ENCODE measurements around the gene UBD.

DNA sequence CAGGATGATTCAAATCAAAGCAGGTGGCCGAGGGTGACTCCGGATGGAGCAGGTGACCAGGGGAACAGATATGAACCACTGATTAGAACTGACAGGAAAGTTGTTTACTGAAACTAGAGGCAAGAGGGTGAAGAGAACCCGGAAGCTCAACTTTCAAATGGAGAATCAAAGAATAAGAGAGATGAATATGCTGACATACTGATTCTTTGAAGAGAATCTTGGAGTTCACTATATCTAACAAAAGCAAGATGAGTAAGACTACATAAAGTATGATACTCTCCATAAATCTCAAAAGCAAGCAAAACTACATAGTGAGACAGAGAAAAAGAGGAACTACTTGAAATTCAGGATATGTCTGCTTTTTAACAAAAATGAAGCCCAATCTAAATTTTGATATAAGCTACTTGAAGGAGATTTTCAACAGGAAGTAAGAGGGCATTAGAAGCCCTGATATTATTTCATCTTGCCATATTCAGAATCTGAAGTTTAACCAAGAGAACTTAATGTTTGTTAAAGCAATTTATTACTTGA, 4.0 kb upstream of the UBD start:
- TF ChIP-seq, protein P1, sequence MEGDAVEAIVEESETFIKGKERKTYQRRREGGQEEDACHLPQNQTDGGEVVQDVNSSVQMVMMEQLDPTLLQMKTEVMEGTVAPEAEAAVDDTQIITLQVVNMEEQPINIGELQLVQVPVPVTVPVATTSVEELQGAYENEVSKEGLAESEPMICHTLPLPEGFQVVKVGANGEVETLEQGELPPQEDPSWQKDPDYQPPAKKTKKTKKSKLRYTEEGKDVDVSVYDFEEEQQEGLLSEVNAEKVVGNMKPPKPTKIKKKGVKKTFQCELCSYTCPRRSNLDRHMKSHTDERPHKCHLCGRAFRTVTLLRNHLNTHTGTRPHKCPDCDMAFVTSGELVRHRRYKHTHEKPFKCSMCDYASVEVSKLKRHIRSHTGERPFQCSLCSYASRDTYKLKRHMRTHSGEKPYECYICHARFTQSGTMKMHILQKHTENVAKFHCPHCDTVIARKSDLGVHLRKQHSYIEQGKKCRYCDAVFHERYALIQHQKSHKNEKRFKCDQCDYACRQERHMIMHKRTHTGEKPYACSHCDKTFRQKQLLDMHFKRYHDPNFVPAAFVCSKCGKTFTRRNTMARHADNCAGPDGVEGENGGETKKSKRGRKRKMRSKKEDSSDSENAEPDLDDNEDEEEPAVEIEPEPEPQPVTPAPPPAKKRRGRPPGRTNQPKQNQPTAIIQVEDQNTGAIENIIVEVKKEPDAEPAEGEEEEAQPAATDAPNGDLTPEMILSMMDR (IDR thresholded peaks at IDR 0.05 in 4 of 5, conservative IDR thresholded peaks at IDR 0.05 in 1 of 5): no peak
- no peak for TF ChIP-seq POLR2A (IDR thresholded peaks at IDR 0.05)
